ENCODE results near the gene ARHGDIA.

GRCh38 chr17:81908793-81909192 lies 37.7 kb upstream of the ARHGDIA start:
- TF ChIP-seq CTCF (conservative IDR thresholded peaks at IDR 0.05; ENCODE audit: low read length) (no peak), EZH2phosphoT487 (IDR thresholded peaks at IDR 0.05; ENCODE audit: borderline replicate concordance, low read depth, low read length) (no peak)
